Upper lobe of left lung (tissue), 6 donors: ENCODE data around the gene LRRC17. TPM values are rescaled to one million over a fixed set of nuclear protein-coding genes. Genes with fewer than 3 reads are reported as not detected.

Experiments used
- ATAC-seq, 2 donors: fragments of 200-7000 bp; cut with Tn5 transposase; one replicate each; pipeline ENCODE4 v1.9.1; 2022; ENCODE audit warnings: mild to moderate bottlenecking in 2 of 2, moderate library complexity in 2 of 2; ENCODE audit not compliant: low FRiP score in 2 of 2
- DNase-seq, 2 donors: peaks; one replicate each; pipeline ENCODE4 v3.0.0-alpha.2; 2019 to 2020
- H3K27ac ChIP-seq, 4 donors: fragments of 200-600 bp; sonication (generic); one replicate each; pipeline ENCODE4 v1.5.1; 2016 to 2019
- H3K27me3 ChIP-seq, 4 donors: fragments of 200-600 bp; sonication (generic); one replicate each; pipeline ENCODE4 v1.5.1; 2017 to 2019
- H3K36me3 ChIP-seq, 4 donors: fragments of 200-600 bp; sonication (generic); one replicate each; pipeline ENCODE4 v1.5.1; 2016 to 2019
- H3K4me1 ChIP-seq, 4 donors: fragments of 200-600 bp; sonication (generic); one replicate each; pipeline ENCODE4 v1.5.1; 2018 to 2019
- H3K4me3 ChIP-seq, 4 donors: fragments of 200-600 bp; sonication (generic); one replicate each; pipeline ENCODE4 v1.5.1; 2017 to 2019; ENCODE audit warnings: mild to moderate bottlenecking in 2 of 4, moderate library complexity in 1 of 4
- H3K9me3 ChIP-seq, 4 donors: fragments of 200-600 bp; sonication (generic); one replicate each; pipeline ENCODE4 v1.5.1; 2018 to 2019
- CTCF ChIP-seq, 6 experiments: fragments of 450-650 bp in 4 of 6; fragments of 200-600 bp in 2 of 6; sonication (generic) in 2 of 6; IDR thresholded peaks; one replicate each; pipeline ENCODE4 v1.5.1; 2016 to 2019; ENCODE audit warnings: antibody characterized with exemption in 6 of 6
- EP300 ChIP-seq, 4 donors: sonication (generic); formaldehyde crosslinking; IDR thresholded peaks; one replicate each; pipeline ENCODE4 v1.5.1; 2017; ENCODE audit warnings: antibody characterized with exemption in 4 of 4, control low read depth in 2 of 4
- POLR2A ChIP-seq, 4 donors: fragments of 450-650 bp; IDR thresholded peaks; one replicate each; pipeline ENCODE4 v1.5.1; 2016 to 2017; ENCODE audit warnings: antibody characterized with exemption in 4 of 4, mild to moderate bottlenecking in 2 of 4
- POLR2AphosphoS5 ChIP-seq, 2 donors: sonication (generic); formaldehyde crosslinking; IDR thresholded peaks; one replicate each; pipeline ENCODE4 v1.5.1; 2017; ENCODE audit warnings: antibody characterized with exemption in 2 of 2
- WGBS, 2 donors: methylation state at CpG; one replicate each; pipeline ENCODE4 v1.1.5; 2017 to 2018; 5-methylcytosine and 5-hydroxymethylcytosine counted together
- total RNA-seq, 6 donors: library from RNA; depleted of rRNA in 4 of 6; stranded (reverse); fragments of >200 nt in 4 of 6; gene quantifications; one replicate each; pipeline versions ENCODE4 v1.1.0 to v1.2.1, GENCODE V29; 2016 to 2021
- donor health status: DM: no; HTN: no; CAD: no; lungs with moderate emphysema.
- donor health status: DM: no; HTN: yes; CAD: no; lungs with severe emphysema.

The LRRC17 gene
- total RNA-seq, 6 donors from 2014 or later = 0.46 to 4.7 (median 3.4) TPM; not detected in 1

- ATAC-seq = no peak
- Histone ChIP-seq H3K4me1 (no peaks in the 10 kb centered on the region), H3K4me3 (no peak overlapping the region), H3K27ac (no peak overlapping the region), H3K9me3 (no peaks in the 10 kb centered on the region), H3K27me3 (no peaks in the 10 kb centered on the region), H3K36me3 (no peaks in the 10 kb centered on the region)
- DNase-seq = peak in 1 of 2 donors; percentile 62
- TF ChIP-seq CTCF (IDR thresholded peaks at IDR 0.05) (no peak), POLR2AphosphoS5 (IDR thresholded peaks at IDR 0.05) (no peak), POLR2A (IDR thresholded peaks at IDR 0.05) (no peak), EP300 (IDR thresholded peaks at IDR 0.05) (no peak)
- WGBS, 2 donors = 64 to 79% methylated on average over 6 of the region's 6 CpGs
These were observed 65.5 kb downstream of the LRRC17 start for GRCh38 chr7:102978284-102978683.

- no peaks in the 10 kb centered on the region for H3K9me3 ChIP-seq
- ATAC-seq (no peak), DNase-seq (no peak)
- no peaks in the 10 kb centered on the region for H3K36me3 ChIP-seq
- H3K4me1 ChIP-seq = no peaks in the 10 kb centered on the region
- H3K4me3 ChIP-seq = no peak overlapping the region
- no peak overlapping the region for H3K27ac ChIP-seq
- H3K27me3 ChIP-seq = no peaks in the 10 kb centered on the region
- TF ChIP-seq EP300 (IDR thresholded peaks at IDR 0.05) (no peak), POLR2A (IDR thresholded peaks at IDR 0.05) (no peak), POLR2AphosphoS5 (IDR thresholded peaks at IDR 0.05) (no peak)
These were observed 66.9 kb downstream of the LRRC17 start for GRCh38 chr7:102979670-102980069.

GRCh38 chr7:102981451-102981850, 68.7 kb downstream of the LRRC17 start:
- no peak overlapping the region for H3K4me3 ChIP-seq
- no peak overlapping the region for H3K27ac ChIP-seq
- no peaks in the 10 kb centered on the region for H3K27me3 ChIP-seq
- no peaks in the 10 kb centered on the region for H3K36me3 ChIP-seq
- TF ChIP-seq EP300 (IDR thresholded peaks at IDR 0.05) = no peak
- no peak for TF ChIP-seq CTCF (IDR thresholded peaks at IDR 0.05)
- TF ChIP-seq POLR2AphosphoS5 (IDR thresholded peaks at IDR 0.05) = no peak
- no peak for TF ChIP-seq POLR2A (IDR thresholded peaks at IDR 0.05)
- H3K4me1 ChIP-seq = no peaks in the 10 kb centered on the region
- 90 to 100% methylated on average over 2 of the region's 2 CpGs for WGBS, 2 donors
- ATAC-seq (no peak), DNase-seq (no peak)
- no peaks in the 10 kb centered on the region for H3K9me3 ChIP-seq

- H3K27ac ChIP-seq = no peak overlapping the region
- H3K36me3 ChIP-seq = no peaks in the 10 kb centered on the region
- no peak for DNase-seq
- 78 to 89% methylated on average over 1 of the region's 1 CpG for WGBS, 2 donors
- no peaks in the 10 kb centered on the region for H3K9me3 ChIP-seq
- TF ChIP-seq CTCF (IDR thresholded peaks at IDR 0.05) = no peak
- TF ChIP-seq POLR2A (IDR thresholded peaks at IDR 0.05) = no peak
- no peak for TF ChIP-seq EP300 (IDR thresholded peaks at IDR 0.05)
- H3K4me3 ChIP-seq = no peak overlapping the region
- H3K4me1 ChIP-seq = no peaks in the 10 kb centered on the region
- H3K27me3 ChIP-seq = no peaks in the 10 kb centered on the region
- no peak for ATAC-seq
These were observed 69.4 kb downstream of the LRRC17 start for GRCh38 chr7:102982235-102982634.

- Histone ChIP-seq H3K4me1 (no peaks in the 10 kb centered on the region), H3K9me3 (no peaks in the 10 kb centered on the region), H3K27ac (no peak overlapping the region), H3K36me3 (no peaks in the 10 kb centered on the region), H3K27me3 (no peaks in the 10 kb centered on the region), H3K4me3 (no peak overlapping the region)
- TF ChIP-seq POLR2AphosphoS5 (IDR thresholded peaks at IDR 0.05) (no peak), EP300 (IDR thresholded peaks at IDR 0.05) (no peak), CTCF (IDR thresholded peaks at IDR 0.05) (no peak), POLR2A (IDR thresholded peaks at IDR 0.05) (no peak)
- no peak for DNase-seq
- WGBS, 2 donors = 80 to 92% methylated on average over 6 to 7 of the region's 7 CpGs
- ATAC-seq = no peak
These were observed 70.8 kb downstream of the LRRC17 start for GRCh38 chr7:102983602-102984001.
